OCI-LY3 (cell line): ENCODE data around the gene TPO.

Experiments used
- H2AFZ ChIP-seq: fragments of 200-600, 300-600 bp; shearing (Covaris generic); 2 replicates; pipeline ENCODE4 v1.6.0; 2014; ENCODE audit warnings: antibody characterized with exemption, low read depth, low read length
- H3K27ac ChIP-seq: fragments of 200-600, 300-600 bp; sonication (generic); 2 replicates; pipeline ENCODE4 v1.5.1; 2014; ENCODE audit warnings: mild to moderate bottlenecking, low read length, moderate library complexity, mixed read lengths
- H3K27me3 ChIP-seq: fragments of 200-600, 300-600 bp; sonication (generic); 2 replicates; pipeline ENCODE4 v1.6.1; 2014; ENCODE audit warnings: low read depth, low read length, mixed read lengths
- H3K36me3 ChIP-seq: fragments of 200-600, 300-600 bp; sonication (generic); replicated peaks from 2 replicates; pipeline ENCODE3; 2014; ENCODE audit warnings: low read depth, low read length, mixed read lengths
- H3K4me1 ChIP-seq: fragments of 300-600, 200-600 bp; sonication (generic); 2 replicates; pipeline ENCODE4 v1.6.1; 2014; ENCODE audit warnings: low read length, mixed read lengths
- H3K4me2 ChIP-seq: fragments of 200-600, 300-600 bp; sonication (generic); 2 replicates; pipeline ENCODE4 v1.6.1; 2014; ENCODE audit warnings: low read length, mixed read lengths
- H3K4me3 ChIP-seq: fragments of 300-600, 200-600 bp; sonication (generic); 2 replicates; pipeline ENCODE4 v1.5.1; 2014; ENCODE audit warnings: antibody characterized with exemption, mild to moderate bottlenecking, low read length, moderate library complexity
- H3K79me2 ChIP-seq: fragments of 300-600, 200-600 bp; shearing (Covaris generic); 2 replicates; pipeline ENCODE4 v1.6.1; 2014; ENCODE audit warnings: mild to moderate bottlenecking, low read length, mixed read lengths
- H3K9ac ChIP-seq: fragments of 300-600, 200-600 bp; shearing (Covaris generic); 2 replicates; pipeline ENCODE4 v1.6.0; 2014; ENCODE audit warnings: mild to moderate bottlenecking, low read length, moderate library complexity
- H3K9me3 ChIP-seq: fragments of 200-600, 300-600 bp; shearing (Covaris generic); 2 replicates; pipeline ENCODE4 v1.6.1; 2014; ENCODE audit warnings: low read length, mixed read lengths; ENCODE audit not compliant: insufficient read depth
- H4K20me1 ChIP-seq: fragments of 200-600, 300-600 bp; sonication (generic); 2 replicates; pipeline ENCODE4 v1.6.1; 2016; ENCODE audit warnings: low read length, mixed read lengths; ENCODE audit not compliant: insufficient read depth
- EZH2phosphoT487 ChIP-seq: fragments of 200-600 bp; shearing (Covaris generic); IDR thresholded peaks from 2 replicates; pipeline ENCODE4 v1.6.1; 2018; ENCODE audit warnings: antibody characterized with exemption, mixed run types, low read depth
- TF ChIP-seq, protein P1 (sequence below): fragments of 200-600, 300-600 bp; sonication (generic); IDR thresholded peaks from 2 replicates; pipeline ENCODE4 v1.5.1; 2014; ENCODE audit warnings: antibody characterized with exemption, low read length, low read depth

TPO gene

DNA sequence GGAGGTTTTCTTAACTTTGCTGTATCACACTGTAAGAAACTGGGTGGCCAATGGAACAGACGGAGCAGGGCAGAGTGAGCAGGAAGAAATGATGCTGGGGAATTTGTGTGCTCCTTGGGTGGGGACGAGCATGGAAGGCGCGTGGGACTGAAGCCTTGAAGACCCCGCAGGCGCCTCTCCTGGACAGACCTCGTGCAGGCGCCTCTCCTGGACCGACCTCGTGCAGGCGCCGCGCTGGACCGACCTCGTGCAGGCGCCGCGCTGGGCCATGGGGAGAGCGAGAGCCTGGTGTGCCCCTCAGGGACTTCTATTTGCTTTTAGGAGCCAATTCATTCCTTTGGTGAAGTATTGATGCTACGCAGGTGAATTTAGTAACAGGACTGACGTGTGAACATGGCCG, 8.9 kb downstream of the TPO start:
- Histone ChIP-seq H3K36me3 (no peaks in the 10 kb centered on the region), H3K9ac (no peak overlapping the region), H3K4me2 (no peak overlapping the region), H3K9me3 (no peaks in the 10 kb centered on the region), H3K27me3 (peaks cover 14% of the 10 kb centered on the region; the same call in 1 of the 2 replicates), H3K27ac (no peak overlapping the region), H3K79me2 (no peaks in the 10 kb centered on the region), H3K4me1 (no peaks in the 10 kb centered on the region), H4K20me1 (no peaks in the 10 kb centered on the region), H3K4me3 (no peak overlapping the region), H2AFZ (no peak overlapping the region)
- TF ChIP-seq, protein P1, sequence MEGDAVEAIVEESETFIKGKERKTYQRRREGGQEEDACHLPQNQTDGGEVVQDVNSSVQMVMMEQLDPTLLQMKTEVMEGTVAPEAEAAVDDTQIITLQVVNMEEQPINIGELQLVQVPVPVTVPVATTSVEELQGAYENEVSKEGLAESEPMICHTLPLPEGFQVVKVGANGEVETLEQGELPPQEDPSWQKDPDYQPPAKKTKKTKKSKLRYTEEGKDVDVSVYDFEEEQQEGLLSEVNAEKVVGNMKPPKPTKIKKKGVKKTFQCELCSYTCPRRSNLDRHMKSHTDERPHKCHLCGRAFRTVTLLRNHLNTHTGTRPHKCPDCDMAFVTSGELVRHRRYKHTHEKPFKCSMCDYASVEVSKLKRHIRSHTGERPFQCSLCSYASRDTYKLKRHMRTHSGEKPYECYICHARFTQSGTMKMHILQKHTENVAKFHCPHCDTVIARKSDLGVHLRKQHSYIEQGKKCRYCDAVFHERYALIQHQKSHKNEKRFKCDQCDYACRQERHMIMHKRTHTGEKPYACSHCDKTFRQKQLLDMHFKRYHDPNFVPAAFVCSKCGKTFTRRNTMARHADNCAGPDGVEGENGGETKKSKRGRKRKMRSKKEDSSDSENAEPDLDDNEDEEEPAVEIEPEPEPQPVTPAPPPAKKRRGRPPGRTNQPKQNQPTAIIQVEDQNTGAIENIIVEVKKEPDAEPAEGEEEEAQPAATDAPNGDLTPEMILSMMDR = no peak
- no peak for TF ChIP-seq EZH2phosphoT487

- H2AFZ ChIP-seq = no peak overlapping the region
- no peaks in the 10 kb centered on the region for H3K36me3 ChIP-seq
- H3K9me3 ChIP-seq = no peaks in the 10 kb centered on the region
- H3K4me2 ChIP-seq = no peak overlapping the region
- H4K20me1 ChIP-seq = no peaks in the 10 kb centered on the region
- no peak overlapping the region for H3K4me3 ChIP-seq
- H3K27me3 ChIP-seq = peaks cover 14% of the 10 kb centered on the region; the same call in 1 of the 2 replicates
- H3K79me2 ChIP-seq = no peaks in the 10 kb centered on the region
- H3K4me1 ChIP-seq = no peaks in the 10 kb centered on the region
- H3K9ac ChIP-seq = no peak overlapping the region
- no peak for TF ChIP-seq EZH2phosphoT487
- TF ChIP-seq, protein P1 = no peak
- no peak overlapping the region for H3K27ac ChIP-seq
These were observed 9.5 kb downstream of the TPO start for GRCh38 chr2:1422716-1423285.

DNA sequence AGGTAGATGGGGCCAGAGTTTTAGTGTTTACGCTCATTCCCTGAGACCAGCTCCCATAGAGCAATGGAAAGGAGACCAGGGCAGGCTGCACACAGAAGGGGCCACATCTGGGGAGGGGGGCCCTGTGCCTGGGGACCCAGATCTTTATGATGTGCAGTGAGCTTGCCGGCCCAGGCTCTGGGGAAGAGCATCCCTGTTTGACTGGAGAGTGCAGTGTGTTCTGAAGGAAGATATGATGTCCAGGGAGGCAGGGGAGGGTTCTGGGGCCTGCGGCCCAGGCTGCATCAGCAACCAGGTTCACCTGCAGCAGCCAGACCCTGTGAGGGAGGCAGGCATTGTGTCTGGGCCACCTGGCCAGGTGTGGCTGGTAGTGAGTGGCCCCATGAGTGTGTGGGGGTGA, 13.8 kb downstream of the TPO start:
- Histone ChIP-seq H3K4me1 (no peaks in the 10 kb centered on the region), H3K4me3 (no peak overlapping the region), H3K9me3 (no peaks in the 10 kb centered on the region), H4K20me1 (no peaks in the 10 kb centered on the region), H3K9ac (no peak overlapping the region), H3K27ac (no peak overlapping the region), H3K79me2 (no peaks in the 10 kb centered on the region), H3K27me3 (peaks cover 2% of the 10 kb centered on the region; the same call in 1 of the 2 replicates), H2AFZ (no peak overlapping the region), H3K36me3 (no peaks in the 10 kb centered on the region), H3K4me2 (no peak overlapping the region)
- TF ChIP-seq EZH2phosphoT487 = no peak
- TF ChIP-seq, protein P1 = no peak

DNA sequence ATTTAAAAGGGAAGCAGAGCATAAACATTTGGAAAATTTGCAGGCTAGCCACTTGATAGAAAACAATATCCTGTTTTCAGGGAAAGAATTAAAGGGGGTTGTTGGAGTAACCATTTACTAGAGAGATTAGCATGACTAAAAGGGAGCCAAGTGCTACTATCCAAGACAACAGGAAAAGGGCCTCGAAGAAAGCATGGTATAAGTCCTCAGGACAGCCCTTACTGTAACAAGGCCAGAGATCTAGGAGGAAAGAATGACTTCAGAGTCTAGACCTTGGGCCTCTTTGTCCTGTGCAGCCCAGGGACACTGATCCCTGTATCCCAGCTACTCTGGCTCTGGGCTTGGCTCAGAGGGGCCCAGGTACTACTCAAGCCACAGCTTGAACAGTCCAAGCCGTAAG, 16.6 kb downstream of the TPO start:
- Histone ChIP-seq H2AFZ (no peak overlapping the region), H3K27me3 (0 out of 2 replicates have a peak, but pooled peaks cover 2% of the 10 kb centered on the region), H3K36me3 (no peaks in the 10 kb centered on the region), H3K9ac (no peak overlapping the region), H3K79me2 (no peaks in the 10 kb centered on the region), H3K4me1 (no peaks in the 10 kb centered on the region), H4K20me1 (no peaks in the 10 kb centered on the region), H3K27ac (no peak overlapping the region), H3K9me3 (no peaks in the 10 kb centered on the region), H3K4me2 (no peak overlapping the region), H3K4me3 (no peak overlapping the region)
- TF ChIP-seq EZH2phosphoT487 = no peak
- TF ChIP-seq, protein P1 = no peak
